Gastrocnemius medialis (tissue), 4 donors: ENCODE data around the gene SC5D. TPM values are rescaled to one million over a fixed set of nuclear protein-coding genes. Genes with fewer than 3 reads are reported as not detected.

Experiments used
- ATAC-seq, 2 donors: fragments of 150-250 bp; one replicate each; pipeline ENCODE4 v1.9.1; 2016
- DNase-seq, 2 donors: peaks; one replicate each; pipeline ENCODE4 v3.0.0-alpha.2; 2019
- H3K27ac ChIP-seq, 4 donors: fragments of 200-600 bp; sonication (generic); 1 replicate in 1 of 4; 2 replicates in 3 of 4; pipeline ENCODE4 v1.5.1; 2016 to 2018; ENCODE audit warnings: mild to moderate bottlenecking in 2 of 4, moderate library complexity in 1 of 4
- H3K27me3 ChIP-seq, 3 donors: fragments of 200-600 bp; sonication (generic) in 2 of 3; 1 replicate in 1 of 3; 2 replicates in 2 of 3; pipeline versions ENCODE4 v1.5.1 to v1.6.0; 2016 to 2019; ENCODE audit warnings: mild to moderate bottlenecking in 1 of 3, moderate library complexity in 1 of 3
- H3K36me3 ChIP-seq, 2 donors: fragments of 200-600 bp; sonication (generic) in 1 of 2; one replicate each; pipeline ENCODE4 v1.5.1; 2017 to 2018
- H3K4me1 ChIP-seq, 2 donors: fragments of 200-600 bp; sonication (generic) in 1 of 2; one replicate each; pipeline ENCODE4 v1.5.1; 2016 to 2017; ENCODE audit warnings: mild to moderate bottlenecking in 2 of 2
- H3K4me3 ChIP-seq, 4 donors: fragments of 200-600 bp; sonication (generic) in 3 of 4; 1 replicate in 1 of 4; 2 replicates in 3 of 4; pipeline ENCODE4 v1.5.1; 2016 to 2019; ENCODE audit warnings: mild to moderate bottlenecking in 2 of 4
- H3K9me3 ChIP-seq, 3 donors: fragments of 200-600 bp; sonication (generic) in 2 of 3; 1 replicate in 1 of 3; 2 replicates in 2 of 3; pipeline ENCODE4 v1.5.1; 2016 to 2019
- CTCF ChIP-seq, 5 experiments: fragments of 450-650 bp in 3 of 5; fragments of 200-600 bp in 2 of 5; sonication (generic) in 2 of 5; IDR thresholded peaks in 4 of 5; conservative IDR thresholded peaks in 1 of 5; 1 replicate in 4 of 5; 2 replicates in 1 of 5; pipeline ENCODE4 v1.5.1; 2016 to 2019; ENCODE audit warnings: antibody characterized with exemption in 5 of 5, mild to moderate bottlenecking in 3 of 5, moderate library complexity in 3 of 5
- POLR2A ChIP-seq, 2 donors: fragments of 450-650 bp; IDR thresholded peaks; one replicate each; pipeline ENCODE4 v1.6.1; 2017; ENCODE audit warnings: antibody characterized with exemption in 2 of 2, mild to moderate bottlenecking in 2 of 2, moderate library complexity in 2 of 2
- in situ Hi-C, 4 donors: fragments of 200-750 bp; cut with MboI; loops; one replicate each; pipeline versions ENCODE4 v1.15.0 to v1.8.0; 2017; ENCODE audit warnings: low sequenced_read_pairs in 4 of 4
- intact Hi-C: fragments of 100-400 bp; cut with DNase I; formaldehyde crosslinking; loops from one replicate; pipeline ENCODE4 v1.15.1; 2023; ENCODE audit warnings: low total_unique reads
- total RNA-seq, 4 donors: library from RNA; depleted of rRNA; stranded (reverse); fragments of >200 nt; gene quantifications; one replicate each; pipeline versions ENCODE4 v1.1.0 to v1.2.3, GENCODE V29; 2016

Gene SC5D
- total RNA-seq, 4 donors from 2014 or later, result 5.7 to 11.5 (median 6.5) TPM

DNA sequence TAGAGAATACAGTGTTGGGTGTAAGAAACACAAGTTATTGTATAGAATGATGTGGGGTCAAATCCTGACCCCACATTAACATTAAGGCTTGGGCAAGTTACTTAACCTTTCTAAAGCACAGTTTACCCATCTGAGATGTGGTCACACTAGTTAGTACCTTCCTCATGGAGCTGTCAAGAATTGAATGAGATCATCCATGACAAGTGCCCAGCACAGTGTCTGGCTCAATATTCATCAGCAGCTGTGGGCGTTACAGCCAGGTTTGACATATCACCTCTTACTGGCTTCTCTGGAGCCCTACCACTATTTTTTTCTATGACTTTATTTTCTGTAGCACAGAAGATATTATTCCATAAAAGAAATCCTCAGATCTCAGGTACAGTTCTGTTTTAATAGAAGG lies 57.2 kb downstream of the SC5D start:
- no peak for TF ChIP-seq POLR2A (IDR thresholded peaks at IDR 0.05)
- no peak for TF ChIP-seq CTCF (IDR thresholded peaks at IDR 0.05 in 4 of 5, conservative IDR thresholded peaks at IDR 0.05 in 1 of 5)
- H3K9me3 ChIP-seq, result no peaks in the 10 kb centered on the region
- intact Hi-C loops, result no loop called here
- peaks cover 0 to 3% of the 10 kb centered on the region in 2 donors for H3K4me1 ChIP-seq
- ATAC-seq, result no peak
- no peak overlapping the region for H3K4me3 ChIP-seq
- H3K36me3 ChIP-seq, result no peaks in the 10 kb centered on the region
- peaks cover 0 to 2% (median 0%) of the 10 kb centered on the region in 3 donors for H3K27me3 ChIP-seq
- no peak overlapping the region for H3K27ac ChIP-seq
- DNase-seq, result no peak
- in situ Hi-C loops, result no loop called here

GRCh38 chr11:121350314-121351082 lies 57.9 kb downstream of the SC5D start:
- Histone ChIP-seq H3K27ac (no peak overlapping the region), H3K4me1 (peaks cover 0 to 3% of the 10 kb centered on the region in 2 donors), H3K27me3 (peaks cover 0 to 2% (median 0%) of the 10 kb centered on the region in 3 donors), H3K36me3 (no peaks in the 10 kb centered on the region), H3K9me3 (no peaks in the 10 kb centered on the region), H3K4me3 (no peak overlapping the region)
- ATAC-seq (no peak), DNase-seq (no peak)
- in situ Hi-C loops (no loop called here), intact Hi-C loops (no loop called here)
- no peak for TF ChIP-seq POLR2A (IDR thresholded peaks at IDR 0.05)
- TF ChIP-seq CTCF (IDR thresholded peaks at IDR 0.05 in 4 of 5, conservative IDR thresholded peaks at IDR 0.05 in 1 of 5), result no peak

DNA sequence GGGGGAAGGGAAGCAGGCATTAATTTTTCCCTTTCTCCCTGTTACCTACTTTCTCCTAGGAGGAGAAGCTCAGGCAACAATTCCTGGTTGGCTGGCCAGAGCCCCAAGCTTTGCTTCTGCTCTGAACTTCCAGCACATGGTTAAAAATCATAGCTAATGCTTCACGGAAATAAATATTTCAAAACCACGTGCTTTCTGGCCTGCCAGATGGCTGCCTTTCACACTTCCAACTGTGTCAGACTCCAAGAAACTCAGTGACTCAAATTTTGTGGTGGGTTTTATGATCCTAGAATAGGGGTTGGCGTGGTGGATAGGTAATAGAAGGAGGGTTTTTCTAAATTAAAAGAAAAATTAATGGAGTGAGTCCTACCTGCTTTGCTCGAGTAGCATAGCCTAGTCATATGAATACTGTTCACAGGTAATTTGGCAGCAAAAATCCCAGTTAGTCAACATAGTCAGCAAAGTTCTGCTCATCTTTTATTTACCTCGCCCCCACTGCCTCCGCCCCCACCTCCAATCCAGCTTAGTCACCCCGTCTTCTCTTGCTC lies 58.6 kb downstream of the SC5D start:
- H3K4me1 ChIP-seq, result peaks cover 0 to 3% of the 10 kb centered on the region in 2 donors
- intact Hi-C loops (no loop called here), in situ Hi-C loops (no loop called here)
- TF ChIP-seq CTCF (IDR thresholded peaks at IDR 0.05 in 4 of 5, conservative IDR thresholded peaks at IDR 0.05 in 1 of 5), result no peak
- TF ChIP-seq POLR2A (IDR thresholded peaks at IDR 0.05), result no peak
- H3K27ac ChIP-seq, result no peak overlapping the region
- no peaks in the 10 kb centered on the region for H3K36me3 ChIP-seq
- H3K9me3 ChIP-seq, result no peaks in the 10 kb centered on the region
- peaks cover 0 to 2% (median 0%) of the 10 kb centered on the region in 3 donors for H3K27me3 ChIP-seq
- ATAC-seq (no peak), DNase-seq (no peak)
- H3K4me3 ChIP-seq, result no peak overlapping the region

DNA sequence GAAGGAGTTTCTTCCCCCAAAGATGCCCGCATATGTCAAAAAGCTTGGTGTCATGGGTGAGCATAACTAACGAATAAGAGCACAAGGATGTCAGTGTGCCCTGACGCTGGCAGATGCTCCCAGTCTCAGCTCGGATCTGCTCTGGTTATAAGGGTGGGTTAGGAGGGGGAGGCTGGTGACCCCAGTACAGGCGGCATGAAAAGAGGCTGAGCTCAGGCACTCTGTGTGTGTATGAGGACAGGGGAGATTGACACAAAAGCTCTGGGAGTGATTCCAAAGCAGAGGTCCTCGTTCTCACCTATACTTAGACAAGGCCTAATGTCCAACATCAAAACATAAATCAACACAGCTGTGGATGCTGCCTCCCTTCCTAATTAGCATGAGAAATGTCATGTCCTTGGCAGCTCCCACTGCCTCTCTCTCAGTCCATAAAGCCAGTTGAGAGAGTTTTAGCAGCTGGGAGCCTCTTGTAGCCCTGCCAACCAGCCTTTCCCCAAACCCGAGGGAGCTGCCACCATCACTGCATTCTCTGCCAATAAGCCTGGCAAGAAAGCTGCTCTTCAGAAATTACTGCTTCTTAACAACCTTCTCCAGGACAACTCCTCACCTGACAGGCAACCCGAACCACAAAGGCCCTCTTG lies 59.8 kb downstream of the SC5D start:
- H3K27me3 ChIP-seq, result peaks cover 0 to 2% (median 0%) of the 10 kb centered on the region in 3 donors
- intact Hi-C loops, result no loop called here
- in situ Hi-C loops, result no loop called here
- H3K36me3 ChIP-seq, result no peaks in the 10 kb centered on the region
- DNase-seq, result no peak
- H3K9me3 ChIP-seq, result no peaks in the 10 kb centered on the region
- peaks cover 0 to 3% of the 10 kb centered on the region in 2 donors for H3K4me1 ChIP-seq
- no peak for ATAC-seq
- no peak for TF ChIP-seq CTCF (IDR thresholded peaks at IDR 0.05 in 4 of 5, conservative IDR thresholded peaks at IDR 0.05 in 1 of 5)
- no peak for TF ChIP-seq POLR2A (IDR thresholded peaks at IDR 0.05)
- H3K4me3 ChIP-seq, result no peak overlapping the region
- H3K27ac ChIP-seq, result no peak overlapping the region
